Measurements from ENCODE around the gene SFT2D3.

The SFT2D3 gene

DNA sequence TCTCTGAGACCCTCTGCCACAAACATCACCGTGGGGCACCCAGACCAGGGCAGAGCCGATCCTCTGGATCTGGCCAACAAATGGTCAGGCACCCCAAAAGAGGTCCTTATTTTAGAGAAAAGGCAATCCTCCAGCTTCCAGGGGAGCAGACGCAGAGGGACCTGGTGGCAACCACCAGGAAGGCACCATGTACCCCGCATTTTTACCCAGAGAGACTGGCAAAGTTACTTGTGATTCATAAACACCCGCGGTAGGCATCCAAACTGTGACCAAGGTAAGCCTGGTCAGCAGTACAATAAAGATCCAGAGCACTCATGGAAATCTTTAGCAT, 36.4 kb upstream of the SFT2D3 start:
- no peak for DNase-seq

GRCh38 chr2:127665267-127665893, 35.9 kb upstream of the SFT2D3 start:
- DNase-seq = no peak

GRCh38 chr2:127669056-127669455, 32.2 kb upstream of the SFT2D3 start:
- DNase-seq = no peak

DNA sequence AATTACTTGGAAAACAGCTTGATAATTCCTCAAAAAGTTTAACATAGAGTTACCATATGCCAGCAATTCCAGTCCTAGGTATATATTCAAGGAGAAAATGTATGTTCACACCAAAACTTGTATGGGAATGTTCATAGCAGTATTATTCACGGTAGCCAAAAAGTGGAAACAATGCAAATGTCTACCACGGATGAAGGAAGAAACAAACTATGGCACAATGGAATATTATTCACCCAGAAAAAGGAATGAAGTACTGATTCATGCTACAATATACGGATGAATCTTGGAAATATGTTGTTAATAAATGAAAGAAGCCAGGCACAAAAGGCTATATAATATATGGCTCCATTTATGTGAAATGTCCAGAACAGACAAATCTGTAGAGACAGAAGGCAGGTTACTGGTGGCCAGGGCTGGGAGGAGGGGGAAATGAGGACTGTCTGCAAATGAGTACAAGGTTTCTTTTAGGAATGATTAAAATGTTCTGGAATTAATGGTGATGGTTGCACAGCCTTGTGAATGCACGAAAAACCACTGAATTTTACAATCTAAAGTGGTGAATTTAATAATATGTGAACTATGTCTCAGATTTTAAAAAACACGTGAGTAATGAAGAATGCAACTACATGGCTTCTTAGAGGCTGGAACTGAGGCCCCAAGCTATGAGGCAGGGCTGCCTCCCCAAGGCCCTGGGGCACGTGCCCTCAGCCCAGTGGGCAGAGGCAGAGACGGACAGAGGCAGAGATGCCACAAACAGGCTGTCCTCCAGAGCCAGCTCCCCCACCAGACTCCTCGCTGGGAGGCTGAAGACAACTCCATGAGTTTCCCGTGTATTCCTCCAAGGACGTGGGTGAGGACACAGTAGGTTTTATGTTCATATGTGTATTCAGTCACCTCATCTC, 31.0 kb upstream of the SFT2D3 start:
- DNase-seq = no peak

GRCh38 chr2:127670957-127671290, 30.4 kb upstream of the SFT2D3 start:
- DNase-seq = no peak

- no peak for DNase-seq
These were observed 29.6 kb upstream of the SFT2D3 start for GRCh38 chr2:127671557-127672302.

DNA sequence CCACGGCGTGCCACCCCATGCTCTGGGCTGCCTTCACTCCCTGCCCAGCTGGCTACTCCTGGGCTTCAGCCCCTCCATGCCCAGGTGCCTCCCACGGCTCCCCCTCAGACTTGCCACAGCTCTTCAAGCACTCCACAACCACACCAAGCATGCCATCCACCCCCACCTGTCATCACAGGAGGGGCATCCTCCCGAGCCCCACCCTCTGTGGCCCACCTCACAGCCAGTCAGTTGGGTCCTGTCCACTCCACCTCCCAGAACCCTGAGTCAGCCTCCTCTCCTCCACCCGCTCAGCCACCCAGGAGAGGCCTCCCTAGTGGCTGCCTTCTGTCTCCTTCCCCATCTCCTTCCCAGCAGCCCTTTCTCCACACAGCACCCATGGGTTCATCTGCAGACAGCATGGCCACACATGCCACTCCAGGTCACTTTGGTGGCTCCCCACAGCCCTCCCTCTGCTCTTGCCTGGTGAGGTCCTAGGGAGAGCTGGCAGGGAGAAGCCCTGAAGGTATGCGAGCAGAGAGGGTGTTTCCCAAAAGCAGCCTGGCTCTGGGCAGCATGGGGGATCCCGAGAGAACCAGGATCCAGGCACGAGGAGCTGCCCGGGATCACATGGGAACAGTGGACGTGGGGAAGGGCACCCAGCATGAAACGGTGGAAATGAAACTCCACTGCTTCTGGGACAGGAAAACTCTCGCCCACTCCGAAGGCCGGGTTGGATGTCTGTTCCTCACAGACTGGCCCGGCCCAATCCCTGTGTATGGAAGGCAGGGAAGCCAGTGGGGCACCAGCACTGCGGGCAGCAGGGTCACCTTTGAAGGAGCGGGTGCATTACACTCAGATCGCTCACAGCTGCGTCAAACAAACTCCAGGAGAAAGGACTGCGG, 28.7 kb upstream of the SFT2D3 start:
- no peak for DNase-seq

DNA sequence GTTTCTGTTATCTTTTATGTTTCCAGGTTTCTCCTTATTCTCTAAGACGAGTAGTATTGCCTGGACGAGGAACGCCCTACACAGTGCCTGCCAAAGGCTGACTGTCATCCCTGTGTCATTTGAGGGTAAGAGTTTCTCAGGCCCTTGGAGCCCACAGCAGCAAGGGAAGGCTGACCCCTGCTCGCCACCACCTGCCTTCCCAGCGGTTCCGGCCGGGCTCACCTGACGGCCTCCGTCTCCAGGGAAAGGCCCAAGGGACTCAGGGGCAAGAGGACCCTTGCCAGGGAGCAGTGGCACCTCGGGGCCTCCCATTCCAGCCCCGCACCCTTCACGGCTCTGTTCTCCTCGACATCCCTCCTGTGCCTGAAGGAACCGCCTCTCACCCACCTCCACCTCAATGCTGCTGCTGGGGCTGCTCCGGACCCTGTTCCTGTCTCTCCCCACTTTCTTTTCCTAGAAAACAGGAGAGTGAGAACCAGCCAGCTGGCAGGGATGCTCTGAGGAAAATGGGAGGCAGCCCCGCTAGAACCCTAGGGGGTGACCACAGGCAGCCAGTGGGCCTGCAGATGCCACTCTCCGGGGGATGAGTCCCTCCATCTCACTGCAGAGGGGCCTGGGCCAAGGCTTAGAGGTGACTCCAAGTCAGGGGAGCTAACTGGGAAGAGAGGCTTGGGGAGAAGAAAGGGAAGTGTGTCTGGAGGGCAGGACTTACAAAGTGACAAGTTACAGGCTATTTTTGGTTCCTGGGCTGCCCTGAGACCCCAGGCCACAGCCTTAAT, 27.8 kb upstream of the SFT2D3 start:
- DNase-seq = no peak

- DNase-seq = no peak
These were observed 26.8 kb upstream of the SFT2D3 start for GRCh38 chr2:127674241-127675209.

- DNase-seq = no peak
These were observed 25.7 kb upstream of the SFT2D3 start, which contains the start of gene LIMS2 for GRCh38 chr2:127675331-127676261. LIMS2 (minus strand) TSS chr2:127675530; CDS start chr2:127675024, 506 bp downstream.

- no peak for DNase-seq
These were observed 24.4 kb upstream of the SFT2D3 start for GRCh38 chr2:127676906-127677305.

DNA sequence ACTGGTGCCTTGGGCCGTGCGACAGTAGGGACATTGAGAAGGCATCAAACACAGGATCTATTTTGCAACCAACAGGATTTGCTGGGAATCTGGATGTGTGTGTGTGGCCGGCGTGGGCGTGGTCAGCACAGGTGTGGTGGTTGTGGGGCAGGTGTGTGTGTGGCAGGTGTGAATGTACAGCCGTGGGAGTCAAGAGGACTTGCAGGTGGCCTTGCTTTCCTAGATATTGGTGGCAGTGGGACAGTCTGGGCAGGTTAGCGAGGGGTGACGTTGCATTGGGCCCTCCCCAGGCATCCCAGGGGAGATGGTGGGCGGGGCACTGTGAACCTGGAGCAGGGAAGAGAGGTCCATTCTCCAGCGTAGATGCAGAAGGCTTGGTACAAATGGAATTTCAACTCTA, 22.8 kb upstream of the SFT2D3 start:
- DNase-seq = no peak

DNA sequence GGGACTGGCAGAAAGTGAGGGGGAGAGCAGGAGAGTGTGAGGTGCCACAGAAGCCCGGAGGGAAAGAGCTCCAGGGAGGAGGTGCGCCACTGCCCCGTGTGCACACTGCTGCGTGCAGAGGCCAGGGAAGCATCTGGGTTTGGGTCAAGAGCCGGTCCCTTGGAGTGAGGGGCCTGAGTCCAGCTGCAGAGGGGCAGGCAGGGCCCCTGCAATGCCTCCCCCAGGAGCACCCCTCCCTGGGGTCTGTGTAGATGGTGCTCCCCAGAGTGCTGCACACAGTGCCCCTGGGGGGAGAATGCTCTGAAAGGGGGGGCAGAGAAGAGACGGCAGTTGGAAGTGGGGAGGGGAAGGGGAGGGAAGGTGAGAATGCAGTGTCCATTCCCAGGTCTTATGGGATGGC, 22.3 kb upstream of the SFT2D3 start:
- DNase-seq = no peak

- no peak for DNase-seq
These were observed 21.5 kb upstream of the SFT2D3 start for GRCh38 chr2:127679680-127680361.

DNA sequence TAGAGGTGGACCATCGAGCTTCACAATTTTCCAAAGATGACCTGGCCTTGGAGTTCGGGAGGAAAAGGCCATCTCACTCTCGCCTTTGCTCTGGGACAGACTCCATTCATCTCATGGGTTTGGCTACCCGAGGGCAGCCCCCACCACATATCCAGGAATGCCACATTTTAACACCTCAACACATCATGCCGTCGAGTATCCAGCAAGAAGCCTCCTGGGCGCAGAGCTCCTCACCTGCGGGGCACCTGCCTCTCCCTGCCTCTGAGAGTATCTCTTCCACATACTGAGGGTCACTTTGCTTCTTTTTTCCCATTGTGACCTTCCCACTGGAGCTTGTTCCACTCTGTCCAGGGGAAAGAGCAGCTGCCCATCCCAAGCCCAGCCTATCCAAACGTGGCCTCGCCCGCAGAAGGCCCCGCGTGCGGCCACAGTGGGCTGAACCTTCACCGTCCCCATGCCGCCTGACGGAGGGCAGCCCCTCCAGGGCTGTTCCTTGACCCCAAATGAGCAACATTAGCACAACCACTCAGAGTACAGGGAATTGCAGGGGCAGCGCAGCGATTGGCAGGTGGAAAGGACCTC, 20.5 kb upstream of the SFT2D3 start:
- DNase-seq = no peak

DNA sequence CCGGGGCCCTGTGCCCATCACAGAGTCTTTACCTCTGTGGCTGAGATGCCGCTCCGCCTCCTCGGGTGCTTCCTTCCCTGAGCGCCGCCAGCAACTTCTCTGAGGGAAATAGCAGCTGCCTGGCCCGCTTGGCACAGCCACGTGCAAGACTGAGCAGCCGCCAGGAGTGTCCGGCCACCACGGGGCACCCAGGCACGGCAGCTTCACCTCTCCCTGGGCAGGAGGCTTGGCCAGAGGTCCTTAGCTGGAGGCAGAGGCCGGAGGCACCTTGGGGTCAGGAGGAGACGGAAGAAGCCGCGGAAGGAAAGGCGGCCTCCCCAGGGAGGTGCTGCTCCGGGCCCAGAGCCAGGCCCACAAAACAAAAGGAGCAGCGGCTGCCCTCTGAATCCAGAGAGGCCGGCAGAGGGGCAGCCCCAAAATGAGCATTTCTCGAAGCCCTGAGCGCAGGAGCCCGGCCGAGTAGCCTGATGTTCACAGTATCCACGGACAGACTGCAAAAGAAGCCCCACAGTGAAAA, 20.0 kb upstream of the SFT2D3 start:
- no peak for DNase-seq

- no peak for DNase-seq
These were observed 19.1 kb upstream of the SFT2D3 start for GRCh38 chr2:127681976-127682857.
